ENCODE data around the gene ST7. TPM values are rescaled to one million over a fixed set of nuclear protein-coding genes. Genes with fewer than 3 reads are reported as not detected.

Gene ST7
- total RNA-seq, 4 donors from 2014 or later, result 16.2 to 38.6 (median 22.5) TPM

DNA sequence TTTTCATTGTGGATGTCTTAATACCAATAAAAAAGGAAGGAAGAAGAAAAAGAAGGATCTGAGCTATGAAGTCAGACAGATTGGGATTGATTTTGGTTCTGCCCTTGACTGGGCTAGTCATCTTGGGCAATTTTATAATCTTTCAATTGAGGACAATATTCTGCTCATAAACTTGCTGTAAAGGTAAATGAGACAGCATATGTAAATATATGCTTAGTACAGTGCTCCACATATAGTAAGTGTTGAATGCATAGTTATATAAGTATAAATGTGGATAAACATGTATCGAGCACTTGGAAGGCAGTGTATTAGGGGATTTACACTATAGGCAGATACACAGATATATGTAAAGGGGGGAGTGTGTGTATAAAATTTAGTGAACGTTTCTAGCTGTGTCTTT, 85.1 kb downstream of the ST7 start:
- TF ChIP-seq, protein P1, sequence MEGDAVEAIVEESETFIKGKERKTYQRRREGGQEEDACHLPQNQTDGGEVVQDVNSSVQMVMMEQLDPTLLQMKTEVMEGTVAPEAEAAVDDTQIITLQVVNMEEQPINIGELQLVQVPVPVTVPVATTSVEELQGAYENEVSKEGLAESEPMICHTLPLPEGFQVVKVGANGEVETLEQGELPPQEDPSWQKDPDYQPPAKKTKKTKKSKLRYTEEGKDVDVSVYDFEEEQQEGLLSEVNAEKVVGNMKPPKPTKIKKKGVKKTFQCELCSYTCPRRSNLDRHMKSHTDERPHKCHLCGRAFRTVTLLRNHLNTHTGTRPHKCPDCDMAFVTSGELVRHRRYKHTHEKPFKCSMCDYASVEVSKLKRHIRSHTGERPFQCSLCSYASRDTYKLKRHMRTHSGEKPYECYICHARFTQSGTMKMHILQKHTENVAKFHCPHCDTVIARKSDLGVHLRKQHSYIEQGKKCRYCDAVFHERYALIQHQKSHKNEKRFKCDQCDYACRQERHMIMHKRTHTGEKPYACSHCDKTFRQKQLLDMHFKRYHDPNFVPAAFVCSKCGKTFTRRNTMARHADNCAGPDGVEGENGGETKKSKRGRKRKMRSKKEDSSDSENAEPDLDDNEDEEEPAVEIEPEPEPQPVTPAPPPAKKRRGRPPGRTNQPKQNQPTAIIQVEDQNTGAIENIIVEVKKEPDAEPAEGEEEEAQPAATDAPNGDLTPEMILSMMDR (IDR thresholded peaks at IDR 0.05; ENCODE audit: low read depth), result no peak

DNA sequence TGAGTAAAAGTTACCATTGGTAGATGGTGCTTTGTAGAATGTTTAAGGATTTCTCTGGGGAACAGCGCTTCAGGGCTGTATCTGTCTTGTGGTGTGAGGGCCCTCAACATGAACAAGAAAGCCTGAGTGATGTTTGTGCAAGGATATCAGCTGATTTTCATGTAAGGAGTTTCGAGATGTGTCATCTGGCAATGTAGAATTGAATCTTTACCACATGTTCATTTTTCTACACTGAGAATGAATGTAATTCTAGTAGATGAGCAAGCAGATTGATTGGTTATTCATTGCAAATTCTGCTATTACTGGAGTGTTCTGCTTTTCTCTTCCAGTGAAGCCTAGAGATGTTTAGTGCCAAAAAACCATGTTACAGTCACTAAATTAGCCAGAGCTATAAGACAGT, 87.7 kb downstream of the ST7 start:
- TF ChIP-seq, protein P1 (IDR thresholded peaks at IDR 0.05; ENCODE audit: low read depth), result no peak

DNA sequence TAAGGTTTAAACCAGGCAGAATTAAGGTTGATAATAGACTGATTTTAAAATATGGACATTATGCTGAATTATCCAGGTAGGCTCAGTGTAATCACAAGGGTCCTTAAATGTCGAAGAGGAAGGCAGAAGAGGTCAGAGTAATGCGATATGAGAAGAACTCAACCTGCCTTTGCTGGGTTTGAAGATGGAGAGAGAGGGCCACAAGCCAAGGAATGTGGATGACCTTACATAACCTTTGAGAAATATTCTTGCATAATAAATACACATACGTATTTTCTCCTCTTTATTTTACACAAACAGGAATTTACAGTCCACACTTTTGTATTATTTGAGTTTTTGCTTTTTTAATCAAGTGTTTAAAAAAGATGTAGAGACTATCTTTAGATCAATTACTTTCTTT, 88.5 kb downstream of the ST7 start:
- TF ChIP-seq, protein P1 (IDR thresholded peaks at IDR 0.05; ENCODE audit: low read depth), result no peak

DNA sequence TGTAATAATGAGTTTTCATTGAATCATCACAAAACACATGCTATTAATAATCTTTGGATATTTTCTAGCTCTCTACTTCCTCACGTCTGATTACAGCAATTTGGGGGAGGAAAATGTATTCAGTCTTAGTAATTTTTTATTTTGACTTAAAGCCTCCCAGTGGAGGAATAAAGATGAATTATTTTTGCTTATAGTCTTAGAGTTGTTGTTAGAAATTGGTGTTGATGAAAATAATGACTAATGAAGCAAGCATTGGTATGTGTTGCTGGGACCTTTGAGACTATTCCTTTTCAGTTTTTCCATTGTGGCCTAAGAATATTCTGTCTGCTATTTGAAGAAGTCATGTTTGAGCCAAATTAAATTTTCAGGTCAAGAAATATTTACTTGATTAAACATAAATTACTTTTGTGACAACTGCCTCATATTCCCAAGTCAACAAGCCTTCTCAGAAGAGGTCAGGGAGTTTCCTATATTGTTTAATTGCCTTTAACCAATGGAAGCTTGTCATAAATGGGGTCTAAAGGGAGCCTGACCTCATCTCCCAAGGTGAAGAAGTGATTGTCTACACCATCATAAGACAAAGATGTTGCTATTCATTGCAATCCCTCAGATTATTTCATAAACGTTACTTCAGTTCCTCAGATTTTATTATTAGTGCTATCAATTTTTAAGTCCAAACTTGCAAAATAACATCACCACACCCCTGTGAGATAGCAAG, 90.0 kb downstream of the ST7 start:
- TF ChIP-seq, protein P1 (IDR thresholded peaks at IDR 0.05; ENCODE audit: low read depth), result no peak

DNA sequence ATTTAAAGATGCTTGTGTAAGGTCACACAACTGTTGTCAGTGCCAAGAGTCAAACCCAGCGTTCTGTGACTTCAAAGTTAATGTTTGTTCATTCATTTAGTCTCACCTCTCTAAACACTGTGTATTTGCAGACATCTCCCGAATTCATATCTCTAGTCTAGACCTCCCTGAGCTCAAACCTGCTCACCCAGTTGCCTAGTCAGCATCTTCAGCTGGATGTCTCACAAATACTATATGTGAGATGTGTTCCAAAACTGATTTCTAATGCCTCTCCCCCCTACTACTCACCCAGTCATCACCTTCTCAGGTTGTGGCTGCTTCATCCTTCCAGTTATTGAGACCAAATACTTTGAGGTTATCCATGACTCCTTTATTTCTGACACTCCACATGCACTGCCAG, 91.4 kb downstream of the ST7 start:
- TF ChIP-seq, protein P1 (IDR thresholded peaks at IDR 0.05; ENCODE audit: low read depth), result no peak

DNA sequence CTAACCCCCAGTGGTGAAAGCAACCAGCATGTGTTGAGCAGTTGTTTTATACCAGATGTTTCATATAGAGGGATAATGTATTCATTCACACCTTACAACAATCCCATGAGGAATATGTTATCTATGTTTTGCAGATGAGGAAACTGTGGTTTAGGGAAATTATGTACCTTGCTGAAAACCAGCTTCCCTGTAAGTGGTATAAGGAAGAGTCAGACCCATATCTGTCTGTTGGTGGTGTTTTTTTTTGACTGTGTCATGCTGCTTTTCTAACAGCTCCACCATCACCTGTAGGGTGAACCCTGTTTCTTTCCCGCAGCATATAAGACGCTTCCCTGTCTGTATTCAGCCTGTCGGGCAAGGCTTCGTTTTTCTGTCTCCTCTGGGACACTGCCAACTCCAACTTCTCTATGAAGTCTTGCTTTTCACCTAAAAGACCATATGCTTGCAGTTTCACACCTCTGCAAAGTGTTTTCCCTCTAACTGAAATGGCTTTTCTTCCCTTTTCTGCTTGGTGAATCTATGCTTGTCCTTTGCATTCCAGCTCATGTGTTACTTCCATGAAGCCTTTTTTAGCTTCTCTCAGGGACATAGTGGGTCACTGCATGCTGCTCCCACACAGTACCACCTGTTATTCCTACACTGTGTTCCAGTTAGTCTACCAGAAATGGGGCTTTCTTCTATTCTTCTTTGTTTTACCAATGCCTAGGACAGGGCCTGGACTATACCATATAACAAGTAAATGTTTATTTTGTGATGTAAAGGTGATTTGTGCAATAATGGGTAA, 92.8 kb downstream of the ST7 start:
- TF ChIP-seq, protein P1 (IDR thresholded peaks at IDR 0.05; ENCODE audit: low read depth), result no peak

DNA sequence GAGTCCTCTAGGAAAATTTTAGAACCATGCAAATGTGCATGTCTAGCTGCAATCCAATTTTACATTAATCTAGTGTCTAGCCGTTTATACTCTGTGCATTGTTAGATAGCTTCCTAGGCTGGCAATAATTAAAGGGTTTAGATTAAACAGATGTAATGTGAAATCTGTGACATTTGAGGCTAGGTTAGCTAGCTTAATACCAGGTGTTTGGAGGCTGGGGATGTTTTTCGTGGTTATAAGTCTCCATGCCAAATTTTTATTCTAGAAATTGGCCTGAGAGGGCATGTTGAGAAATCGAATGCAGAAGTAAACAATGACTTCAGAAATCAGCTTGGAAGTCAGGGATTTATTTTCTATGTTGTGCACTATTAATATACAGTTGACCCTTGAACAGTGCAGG, 94.2 kb downstream of the ST7 start:
- TF ChIP-seq, protein P1 (IDR thresholded peaks at IDR 0.05; ENCODE audit: low read depth), result no peak
